Endothelial cell of umbilical vein (primary cell): ENCODE results near the gene FGA. TPM values are rescaled to one million over a fixed set of nuclear protein-coding genes. Genes with fewer than 3 reads are reported as not detected.

Experiments
- BruUV-seq: library from RNA; stranded (reverse); fragments of 400-500 nt; replicated peaks from 2 replicates; lab custom pipeline; 2021; lab: Mats Ljungman, UMichigan
- CTCF ChIA-PET: fragments of 300-600, 350-600 bp; sonication (Branson Sonifier 250); formaldehyde crosslinking; loops from one replicate; lab custom pipeline; 2021; ENCODE audit warnings: antibody characterized with exemption, inconsistent platforms; lab: Charles Lee
- POLR2A ChIA-PET: fragments of 300-600, 350-600 bp; sonication (Branson Sonifier 250); formaldehyde crosslinking; loops from one replicate; lab custom pipeline; 2021; ENCODE audit warnings: antibody characterized with exemption, inconsistent platforms; lab: Charles Lee
- DNase-seq: peaks from one replicate; pipeline ENCODE4 v3.0.0-alpha.2; 2011; ENCODE audit warnings: low read depth, low spot score
- FAIRE-seq: peaks from 2 replicates; lab custom pipeline; 2011; peaks lifted over from hg19 to GRCh38; lab: Jason Lieb, UNC
- H2AFZ ChIP-seq: 2 replicates; pipeline ENCODE4 v1.6.0; 2012; ENCODE audit warnings: low read depth, low read length, control low read depth, inconsistent platforms
- H3K27ac ChIP-seq: 2 replicates; pipeline ENCODE4 v1.5.1; 2011; ENCODE audit warnings: low read depth, mild to moderate bottlenecking, control low read depth, low read length, moderate library complexity; ENCODE audit not compliant: insufficient read depth
- H3K27me3 ChIP-seq, 2 experiments: 2 replicates each; pipeline versions ENCODE4 v1.6.0 to v1.6.1; 2011; ENCODE audit warnings: low read length in 2 of 2, mixed read lengths in 1 of 2; ENCODE audit not compliant: control insufficient read depth in 2 of 2, insufficient read depth in 2 of 2
- H3K36me3 ChIP-seq, 2 experiments: 2 replicates in 1 of 2; 3 replicates in 1 of 2; pipeline ENCODE4 v1.5.1; 2011; ENCODE audit warnings: low read length in 2 of 2, mild to moderate bottlenecking in 1 of 2, moderate library complexity in 1 of 2; ENCODE audit not compliant: control insufficient read depth in 2 of 2, insufficient read depth in 2 of 2; ENCODE audit errors: extremely low read depth in 1 of 2
- H3K4me1 ChIP-seq: 3 replicates; pipeline ENCODE4 v1.5.1; 2011; ENCODE audit warnings: mild to moderate bottlenecking, low read length; ENCODE audit not compliant: control insufficient read depth, insufficient read depth; ENCODE audit errors: extremely low read depth
- H3K4me2 ChIP-seq: 2 replicates; pipeline ENCODE4 v1.6.1; 2011; ENCODE audit warnings: low read length, control low read depth, mixed read lengths; ENCODE audit not compliant: insufficient read depth
- H3K4me3 ChIP-seq, 3 experiments: fragments of 200-600 bp in 1 of 3; sonication (generic), shearing (Covaris generic) in 1 of 3; replicated peaks in 1 of 3; 2 replicates each; pipeline ENCODE4 v1.5.1; 2011 to 2016; ENCODE audit warnings: control low read depth in 3 of 3, low read length in 3 of 3, mild to moderate bottlenecking in 2 of 3, inconsistent platforms in 1 of 3, low read depth in 1 of 3, moderate library complexity in 1 of 3; ENCODE audit not compliant: insufficient read depth in 1 of 3
- H3K79me2 ChIP-seq: 2 replicates; pipeline ENCODE4 v1.6.0; 2012; ENCODE audit warnings: low read length, inconsistent platforms; ENCODE audit not compliant: control insufficient read depth, insufficient read depth
- H3K9ac ChIP-seq: replicated peaks from 2 replicates; pipeline ENCODE3; 2011; ENCODE audit warnings: low read length, control low read depth; ENCODE audit not compliant: insufficient read depth; ENCODE audit errors: extremely low read depth
- H3K9me1 ChIP-seq: replicated peaks from 3 replicates; pipeline ENCODE4 v1.6.0; 2011; ENCODE audit warnings: mild to moderate bottlenecking, low read length; ENCODE audit not compliant: control insufficient read depth, insufficient read depth; ENCODE audit errors: extremely low read depth
- H3K9me3 ChIP-seq: replicated peaks from 2 replicates; pipeline ENCODE4 v1.5.1; 2012; ENCODE audit warnings: low read length, inconsistent platforms; ENCODE audit not compliant: control insufficient read depth, insufficient read depth
- H4K20me1 ChIP-seq: replicated peaks from 2 replicates; pipeline ENCODE3; 2011; ENCODE audit warnings: mild to moderate bottlenecking, low read length; ENCODE audit not compliant: control insufficient read depth, insufficient read depth; ENCODE audit errors: extremely low read depth
- CTCF ChIP-seq, 2 donors: IDR thresholded peaks; 1 replicate in 1 of 2; 2 replicates in 1 of 2; pipeline ENCODE4 v1.5.1; 2011; ENCODE audit warnings: low read length in 2 of 2, mild to moderate bottlenecking in 2 of 2, moderate library complexity in 2 of 2, control low read depth in 1 of 2, inconsistent platforms in 1 of 2, low read depth in 1 of 2; ENCODE audit not compliant: insufficient read depth in 1 of 2; ENCODE audit errors: extremely low read depth in 1 of 2
- EZH2 ChIP-seq: IDR thresholded peaks from 2 replicates; pipeline ENCODE4 v1.6.1; 2012; ENCODE audit warnings: borderline replicate concordance, low read depth, mild to moderate bottlenecking, moderate library complexity, low read length, inconsistent platforms; ENCODE audit not compliant: severe bottlenecking
- FOS ChIP-seq: IDR thresholded peaks from 2 replicates; pipeline ENCODE4 v1.6.1; 2011; ENCODE audit warnings: mild to moderate bottlenecking, low read length, moderate library complexity, borderline replicate concordance; ENCODE audit not compliant: insufficient read depth
- GATA2 ChIP-seq: IDR thresholded peaks from 2 replicates; pipeline ENCODE4 v1.7.0; 2011; ENCODE audit warnings: low read depth, mild to moderate bottlenecking, moderate library complexity, mixed read lengths, low read length; ENCODE audit not compliant: insufficient read length, insufficient read depth
- JUN ChIP-seq: IDR thresholded peaks from 2 replicates; pipeline ENCODE4 v1.6.1; 2011; ENCODE audit warnings: borderline replicate concordance, low read depth; ENCODE audit not compliant: insufficient read length, insufficient read depth
- POLR2A ChIP-seq: IDR thresholded peaks from 2 replicates; pipeline ENCODE4 v1.6.1; 2012; ENCODE audit warnings: low read depth, mild to moderate bottlenecking, control low read depth, low read length
- POLR2AphosphoS5 ChIP-seq: IDR thresholded peaks from 2 replicates; pipeline ENCODE4 v1.6.1; 2012; ENCODE audit warnings: low read depth, mild to moderate bottlenecking, control low read depth, low read length, moderate library complexity; ENCODE audit not compliant: insufficient read depth
- dilution Hi-C: fragments of 300-500 bp; cut with MboI; formaldehyde crosslinking; loops from one replicate; pipeline ENCODE4 v1.15.0; 2019; ENCODE audit warnings: low sequenced_read_pairs; ENCODE audit not compliant: extremely low pct_ligation_motif_present
- intact Hi-C: fragments of 100-400 bp; cut with micrococcal nuclease; formaldehyde crosslinking; loops from one replicate; pipeline ENCODE4 v1.10.0; 2022
- polyA plus RNA-seq, 4 experiments: library from polyadenylated mRNA; depleted of rRNA in 3 of 4; stranded (reverse) in 3 of 4; unstranded in 1 of 4; fragments of >200 nt; gene quantifications; 2 replicates each; pipeline versions ENCODE4 v1.2.1 to v1.2.3, GENCODE V29; 2011 to 2012; ENCODE audit warnings: missing spikeins in 1 of 4
- total RNA-seq: library from RNA; stranded (reverse); gene quantifications from 2 replicates; pipeline ENCODE4 v1.2.3, GENCODE V29; 2021
- TF ChIP-seq, protein P1 (sequence below): IDR thresholded peaks from 2 replicates; pipeline ENCODE4 v1.6.1; 2011; ENCODE audit not compliant: insufficient read depth, insufficient read length

The FGA gene
- total and polyA plus RNA-seq, 2 donors (not counting 3 experiments of a cell fraction or from before 2014, with no cell fraction given), result not detected

- TF ChIP-seq CTCF (IDR thresholded peaks at IDR 0.05; ENCODE audit: extremely low read depth in 1 of 2, insufficient read depth in 1 of 2, low read depth in 1 of 2, low read length in 2 of 2) (no peak), FOS (no peak), POLR2AphosphoS5 (no peak), EZH2 (no peak), POLR2A (no peak), GATA2 (no peak), JUN (no peak)
- TF ChIP-seq, protein P1, sequence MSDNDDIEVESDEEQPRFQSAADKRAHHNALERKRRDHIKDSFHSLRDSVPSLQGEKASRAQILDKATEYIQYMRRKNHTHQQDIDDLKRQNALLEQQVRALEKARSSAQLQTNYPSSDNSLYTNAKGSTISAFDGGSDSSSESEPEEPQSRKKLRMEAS, result no peak
- Histone ChIP-seq H2AFZ (no peak overlapping the region), H3K27me3 (no peaks in the 10 kb centered on the region), H4K20me1 (no peaks in the 10 kb centered on the region), H3K4me2 (no peak overlapping the region), H3K4me1 (no peaks in the 10 kb centered on the region), H3K36me3 (no peaks in the 10 kb centered on the region), H3K27ac (no peak overlapping the region), H3K9me3 (no peaks in the 10 kb centered on the region), H3K4me3 (no peak overlapping the region), H3K79me2 (no peaks in the 10 kb centered on the region), H3K9ac (no peak overlapping the region), H3K9me1 (no peaks in the 10 kb centered on the region)
- no TSS peak for BruUV-seq
- POLR2A ChIA-PET, result no interaction called here
- intact Hi-C loops, result no loop called here
- dilution Hi-C loops, result no loop called here
- FAIRE-seq (no peak), DNase-seq (no peak)
- CTCF ChIA-PET, result interaction anchor here (1.8 to 2.6 kb wide), 2 partner anchors 15 to 44 kb away, joined by 6 to 12 read pairs; no protein-coding TSS in a partner anchor
Measured at GRCh38 chr4:154574311-154574710, 16.2 kb downstream of the FGA start.
